Kidney (tissue), 14 donors: Measurements from ENCODE around the gene IQSEC1. TPM values are rescaled to one million over a fixed set of nuclear protein-coding genes. Genes with fewer than 3 reads are reported as not detected.

Experiments used
- DNase-seq, 5 donors: peaks; one replicate each; pipeline ENCODE4 v3.0.0-alpha.2; 2013 to 2020
- FAIRE-seq: peaks from 2 replicates; lab custom pipeline; 2012; peaks lifted over from hg19 to GRCh38; lab: Jason Lieb, UNC
- H3K27ac ChIP-seq, 2 donors: one replicate each; pipeline ENCODE4 v1.7.0; 2013; ENCODE audit warnings: low read depth in 2 of 2, low read length in 2 of 2, inconsistent platforms in 1 of 2
- H3K27me3 ChIP-seq: one replicate; pipeline ENCODE4 v1.7.1; 2013; ENCODE audit warnings: low read length, inconsistent platforms; ENCODE audit not compliant: control insufficient read depth, insufficient read depth
- H3K36me3 ChIP-seq, 3 donors: one replicate each; pipeline versions ENCODE4 v1.7.0 to v1.7.1; 2013; ENCODE audit warnings: low read length in 3 of 3, control low read depth in 1 of 3, inconsistent platforms in 1 of 3; ENCODE audit not compliant: insufficient read depth in 3 of 3, control insufficient read depth in 2 of 3
- H3K4me1 ChIP-seq, 3 donors: one replicate each; pipeline versions ENCODE4 v1.7.0 to v1.7.1; 2013; ENCODE audit warnings: low read length in 3 of 3, inconsistent platforms in 1 of 3, low read depth in 1 of 3; ENCODE audit not compliant: control insufficient read depth in 2 of 3, insufficient read depth in 2 of 3
- H3K4me3 ChIP-seq, 3 donors: one replicate each; pipeline versions ENCODE4 v1.7.0 to v1.8.1; 2013; ENCODE audit warnings: low read length in 3 of 3, control low read depth in 1 of 3, inconsistent platforms in 1 of 3
- H3K9ac ChIP-seq, 3 donors: one replicate each; pipeline versions ENCODE4 v1.7.0 to v1.7.1; 2013; ENCODE audit warnings: low read length in 3 of 3, control low read depth in 1 of 3, inconsistent platforms in 1 of 3
- H3K9me3 ChIP-seq, 3 donors: one replicate each; pipeline versions ENCODE4 v1.7.0 to v1.7.1; 2013; ENCODE audit warnings: low read length in 3 of 3, control low read depth in 1 of 3, inconsistent platforms in 1 of 3; ENCODE audit not compliant: control insufficient read depth in 2 of 3, insufficient read depth in 1 of 3
- CTCF ChIP-seq: IDR thresholded peaks from 3 replicates; pipeline ENCODE4 v1.5.1; 2012; ENCODE audit warnings: mild to moderate bottlenecking, moderate library complexity, borderline replicate concordance; ENCODE audit not compliant: insufficient read depth; ENCODE audit errors: extremely low read depth
- intact Hi-C: fragments of 100-400 bp; cut with DNase I; formaldehyde crosslinking; loops from one replicate; pipeline ENCODE4 v1.11.1; 2022
- polyA plus RNA-seq: library from polyadenylated mRNA; stranded (reverse); fragments of 350-450 nt; fragmentation: Illumina TruSeq; extraction: RNeasy Lipid Tissue Mini Kit (QIAGEN cat#74804); gene quantifications from one replicate; pipeline ENCODE4 v1.2.3, GENCODE V29; 2014; ENCODE audit warnings: low read depth, low replicate concordance; ENCODE audit not compliant: insufficient read depth
- total RNA-seq: library from RNA; stranded (reverse); fragmentation: NEBNext Ultra II Directional; extraction: Animal tissue kit (Norgen Biotek cat#: 25700); gene quantifications from one replicate; pipeline ENCODE4 v1.2.1, GENCODE V29; 2021
- donor health status: control.
- donor health status: control.
- donor health status: control.
- donor health status: control.
- donor health status: control.
- donor health status: DM: yes; HTN: yes; CAD: no.
- donor health status: Normal renal cell carcinoma (clear cell type).

Gene IQSEC1
- total and polyA plus RNA-seq, 2 donors from 2014 or later, result 15.1 to 45.7 TPM

- no peak for FAIRE-seq
- H3K9ac ChIP-seq, result no peak overlapping the region
- no peak overlapping the region for H3K27ac ChIP-seq
- peaks cover 0 to 64% (median 27%) of the 10 kb centered on the region in 3 donors for H3K36me3 ChIP-seq
- intact Hi-C loops, result no loop called here
- H3K9me3 ChIP-seq, result no peaks in the 10 kb centered on the region
- TF ChIP-seq CTCF, result no peak
- H3K4me1 ChIP-seq, result no peaks in the 10 kb centered on the region
- no peak overlapping the region for H3K4me3 ChIP-seq
- H3K27me3 ChIP-seq, result no peaks in the 10 kb centered on the region
- no peak for DNase-seq
Measured at GRCh38 chr3:12907296-12907695, 165.9 kb downstream of the IQSEC1 start.

GRCh38 chr3:12906916-12907290, 166.3 kb downstream of the IQSEC1 start:
- no peak overlapping the region for H3K9ac ChIP-seq
- H3K36me3 ChIP-seq, result peaks cover 0 to 60% (median 31%) of the 10 kb centered on the region in 3 donors
- no peaks in the 10 kb centered on the region for H3K9me3 ChIP-seq
- DNase-seq, result no peak
- no peak for TF ChIP-seq CTCF
- FAIRE-seq, result no peak
- intact Hi-C loops, result no loop called here
- H3K4me3 ChIP-seq, result no peak overlapping the region
- H3K4me1 ChIP-seq, result no peaks in the 10 kb centered on the region
- H3K27ac ChIP-seq, result no peak overlapping the region
- H3K27me3 ChIP-seq, result no peaks in the 10 kb centered on the region

- Histone ChIP-seq H3K9ac (no peak overlapping the region), H3K36me3 (peaks cover 0 to 55% (median 29%) of the 10 kb centered on the region in 3 donors), H3K4me3 (no peak overlapping the region), H3K4me1 (no peaks in the 10 kb centered on the region), H3K27ac (no peak overlapping the region), H3K27me3 (no peaks in the 10 kb centered on the region), H3K9me3 (no peaks in the 10 kb centered on the region)
- DNase-seq, result no peak
- no peak for TF ChIP-seq CTCF
- no peak for FAIRE-seq
- intact Hi-C loops, result no loop called here
Measured at GRCh38 chr3:12906141-12906915, 166.9 kb downstream of the IQSEC1 start.
